ENCODE data around the gene ATG2B. TPM values are rescaled to one million over a fixed set of nuclear protein-coding genes. Genes with fewer than 3 reads are reported as not detected.

ATG2B gene
- total RNA-seq, 1 experiment from 2014 or later = 11.6 TPM

GRCh38 chr14:96294246-96294645 is 68.9 kb downstream of the ATG2B start:
- Histone ChIP-seq H3K4me1 (ENCODE audit: insufficient read depth, low read length) (no peaks in the 10 kb centered on the region), H3K9me3 (ENCODE audit: low read length) (no peaks in the 10 kb centered on the region), H3F3A (ENCODE audit: low read length, unreplicated experiment) (no peaks in the 10 kb centered on the region), H3K9ac (ENCODE audit: low read length) (no peak overlapping the region), H3K36me3 (ENCODE audit: low read depth, low read length) (no peaks in the 10 kb centered on the region), H3K4me2 (ENCODE audit: low read length) (no peak overlapping the region), H3K79me2 (ENCODE audit: low read length) (no peaks in the 10 kb centered on the region), H2AFZ (ENCODE audit: low read length) (no peak overlapping the region), H3K27me3 (ENCODE audit: low read length) (no peaks in the 10 kb centered on the region), H3K4me3 (ENCODE audit: low read length) (no peak overlapping the region), H4K20me1 (ENCODE audit: low read length) (no peaks in the 10 kb centered on the region), H3K9me2 (replicated peaks; ENCODE audit: low read length) (no peaks in the 10 kb centered on the region), H3K27ac (ENCODE audit: low read length) (no peak overlapping the region)
- intact Hi-C loops (cut with micrococcal nuclease) = no loop called here
- CTCF ChIA-PET = no interaction called here
- DNase-seq (no peak), ATAC-seq (no peak)
- no TSS peak for BruUV-seq (replicated peaks)
- TF ChIP-seq EZH2 (IDR thresholded peaks at IDR 0.05; ENCODE audit: low read length, unreplicated experiment) = no peak
- TF ChIP-seq EZH2phosphoT487 (IDR thresholded peaks at IDR 0.05; ENCODE audit: borderline replicate concordance, low read length) = no peak
- no peak for TF ChIP-seq CTCF (conservative IDR thresholded peaks at IDR 0.05; ENCODE audit: low read depth, low read length)
- POLR2A ChIA-PET (ENCODE audit: unreplicated experiment) = no interaction called here

- Histone ChIP-seq H2AFZ (ENCODE audit: low read length) (no peak overlapping the region), H3K79me2 (ENCODE audit: low read length) (no peaks in the 10 kb centered on the region), H3K4me3 (ENCODE audit: low read length) (no peak overlapping the region), H3K27me3 (ENCODE audit: low read length) (no peaks in the 10 kb centered on the region), H3K4me1 (ENCODE audit: insufficient read depth, low read length) (no peaks in the 10 kb centered on the region), H3K9me2 (replicated peaks; ENCODE audit: low read length) (no peaks in the 10 kb centered on the region), H3K9ac (ENCODE audit: low read length) (no peak overlapping the region), H3K9me3 (ENCODE audit: low read length) (no peaks in the 10 kb centered on the region), H3F3A (ENCODE audit: low read length, unreplicated experiment) (no peaks in the 10 kb centered on the region), H4K20me1 (ENCODE audit: low read length) (no peaks in the 10 kb centered on the region), H3K36me3 (ENCODE audit: low read depth, low read length) (peaks cover 3% of the 10 kb centered on the region; the same call in 1 of the 2 replicates), H3K4me2 (ENCODE audit: low read length) (no peak overlapping the region), H3K27ac (ENCODE audit: low read length) (no peak overlapping the region)
- no peak for ATAC-seq
- POLR2A ChIA-PET (ENCODE audit: unreplicated experiment) = no interaction called here
- CTCF ChIA-PET = interaction anchor here (0.6 kb wide), 1 partner anchor 62 kb away, joined by 4 read pairs; no protein-coding TSS in a partner anchor
- TF ChIP-seq EZH2phosphoT487 (IDR thresholded peaks at IDR 0.05; ENCODE audit: borderline replicate concordance, low read length) (no peak), EZH2 (IDR thresholded peaks at IDR 0.05; ENCODE audit: low read length, unreplicated experiment) (no peak), CTCF (conservative IDR thresholded peaks at IDR 0.05; ENCODE audit: low read depth, low read length) (no peak)
- intact Hi-C loops (cut with micrococcal nuclease) = no loop called here
- BruUV-seq (replicated peaks) = no TSS peak
- no peak for DNase-seq
Observed at GRCh38 chr14:96287856-96288255, 75.3 kb downstream of the ATG2B start.

GRCh38 chr14:96286251-96286650 is 76.9 kb downstream of the ATG2B start:
- CTCF ChIA-PET = no interaction called here
- TF ChIP-seq EZH2 (IDR thresholded peaks at IDR 0.05; ENCODE audit: low read length, unreplicated experiment) = no peak
- TF ChIP-seq EZH2phosphoT487 (IDR thresholded peaks at IDR 0.05; ENCODE audit: borderline replicate concordance, low read length) = no peak
- TF ChIP-seq CTCF (conservative IDR thresholded peaks at IDR 0.05; ENCODE audit: low read depth, low read length) = no peak
- no peaks in the 10 kb centered on the region for H3K79me2 ChIP-seq (ENCODE audit: low read length)
- no peaks in the 10 kb centered on the region for H3F3A ChIP-seq (ENCODE audit: low read length, unreplicated experiment)
- no peak overlapping the region for H2AFZ ChIP-seq (ENCODE audit: low read length)
- ATAC-seq = no peak
- peaks cover 3% of the 10 kb centered on the region; the same call in 1 of the 2 replicates for H3K36me3 ChIP-seq (ENCODE audit: low read depth, low read length)
- no peak overlapping the region for H3K9ac ChIP-seq (ENCODE audit: low read length)
- DNase-seq = no peak
- no peaks in the 10 kb centered on the region for H3K27me3 ChIP-seq (ENCODE audit: low read length)
- H3K27ac ChIP-seq (ENCODE audit: low read length) = no peak overlapping the region
- POLR2A ChIA-PET (ENCODE audit: unreplicated experiment) = interaction anchor here (0.6 kb wide), 1 partner anchor 132 kb away, joined by 3 read pairs; no protein-coding TSS in a partner anchor
- H3K9me3 ChIP-seq (ENCODE audit: low read length) = no peaks in the 10 kb centered on the region
- no peaks in the 10 kb centered on the region for H4K20me1 ChIP-seq (ENCODE audit: low read length)
- no peaks in the 10 kb centered on the region for H3K9me2 ChIP-seq (replicated peaks; ENCODE audit: low read length)
- intact Hi-C loops (cut with micrococcal nuclease) = no loop called here
- H3K4me2 ChIP-seq (ENCODE audit: low read length) = no peak overlapping the region
- H3K4me1 ChIP-seq (ENCODE audit: insufficient read depth, low read length) = no peaks in the 10 kb centered on the region
- H3K4me3 ChIP-seq (ENCODE audit: low read length) = no peak overlapping the region
- BruUV-seq (replicated peaks) = no TSS peak
